NCI-H187 treated with DMSO at 0.1 percent for 48 hours (cell line): ENCODE results near the gene C16orf90.
"Not testable (repeated sequence)": the region's sequence is repeated elsewhere in the genome, so short reads cannot be mapped to it uniquely, and the experiment has no call there.

Experiments
- DNase-seq: peaks from one replicate; lab custom pipeline; 2025; lab: John Stamatoyannopoulos, UW

Gene C16orf90

DNA sequence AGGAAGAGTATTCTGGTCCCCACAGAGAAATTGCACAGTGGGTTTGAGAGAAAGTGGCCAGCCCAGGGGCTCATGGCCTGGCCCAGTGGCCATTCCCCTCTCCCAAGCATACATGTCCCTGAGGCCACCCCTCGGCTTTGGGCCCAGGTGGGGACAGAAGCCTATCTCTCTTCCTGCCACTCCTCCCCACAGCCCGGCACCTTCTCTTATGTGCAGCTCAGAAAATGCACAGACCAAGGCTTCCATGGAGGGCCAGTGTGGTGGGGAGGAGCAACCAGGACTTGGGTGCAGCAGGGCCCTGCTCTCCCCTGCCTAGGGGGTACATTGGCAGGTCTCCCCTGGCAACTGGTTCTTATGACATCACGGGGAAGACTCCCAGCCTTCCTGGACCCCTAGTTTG is at the start of gene C16orf90:
C16orf90 (minus strand) TSS at position 314 of the 400 bp plus-strand sequence; CDS start at position 246, 68 bp downstream.
- no peak for DNase-seq

DNA sequence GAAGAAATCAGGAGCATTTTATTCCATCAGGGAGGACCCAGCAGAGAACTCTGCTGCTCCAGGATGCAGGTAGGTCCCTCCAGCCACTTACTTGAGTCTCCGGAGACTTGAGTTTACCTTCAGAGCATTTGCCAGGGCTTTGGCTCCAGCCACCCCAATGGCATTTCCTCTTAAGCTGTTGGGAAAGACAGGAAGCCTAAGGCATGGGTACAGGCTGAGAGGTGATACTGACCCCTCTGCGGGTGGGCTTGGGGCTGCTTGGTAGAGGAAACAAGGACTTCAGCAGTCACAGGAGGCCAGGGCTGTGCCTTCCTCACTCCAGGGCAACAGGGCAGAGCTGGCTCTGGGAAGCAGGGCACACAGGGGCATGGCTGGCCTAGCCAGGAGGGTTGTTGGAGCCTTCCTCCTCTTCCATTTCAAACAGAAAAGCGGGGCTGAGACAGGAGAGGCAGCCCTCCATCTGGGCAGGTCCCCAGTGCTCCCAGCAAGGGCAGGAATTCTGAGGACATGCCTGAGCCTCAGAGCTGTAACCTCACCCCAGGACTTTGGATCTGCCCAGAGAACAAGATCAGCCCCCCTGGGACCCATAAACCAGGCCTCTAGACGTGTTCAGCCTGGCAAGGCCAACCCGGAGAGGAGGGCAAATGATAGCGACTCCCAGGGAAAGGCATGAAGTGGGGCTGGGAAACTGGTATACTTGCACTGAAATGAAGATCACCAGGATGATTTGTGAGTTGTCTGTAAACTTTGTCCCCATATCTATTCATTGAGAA is 47.5 kb upstream of the C16orf90 start:
- no peak for DNase-seq

DNA sequence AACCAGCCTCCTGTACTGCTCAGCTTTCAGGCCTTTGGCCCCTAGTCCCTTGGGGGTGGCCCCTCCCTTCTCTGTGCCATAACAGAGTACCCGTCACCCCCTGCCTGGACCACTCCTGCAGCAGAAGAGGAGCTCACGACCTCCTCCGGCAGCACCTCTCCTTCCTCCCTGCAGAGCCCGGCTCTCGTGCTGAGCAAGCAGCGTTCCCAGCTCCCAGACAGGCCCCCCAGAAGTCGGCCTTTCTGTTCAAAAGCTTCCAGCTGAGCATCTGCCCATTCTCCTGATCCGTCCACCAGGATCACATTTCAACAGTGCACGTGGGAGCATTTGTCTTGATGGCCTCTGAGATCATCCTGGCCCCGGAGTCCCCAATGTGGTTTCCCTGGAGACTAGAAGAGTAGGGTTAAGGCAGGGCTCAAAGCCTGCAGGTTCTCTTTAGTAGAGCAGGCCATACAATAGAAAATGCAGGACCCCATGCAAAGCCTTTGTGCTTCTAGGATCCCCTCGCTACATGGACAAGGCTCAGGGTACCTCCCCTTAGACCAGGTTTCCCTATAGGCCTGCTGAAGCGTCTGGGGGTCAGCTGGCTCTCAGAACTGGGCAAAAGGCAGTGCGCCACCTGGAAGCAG is 46.4 kb upstream of the C16orf90 start:
- DNase-seq: no peak

DNA sequence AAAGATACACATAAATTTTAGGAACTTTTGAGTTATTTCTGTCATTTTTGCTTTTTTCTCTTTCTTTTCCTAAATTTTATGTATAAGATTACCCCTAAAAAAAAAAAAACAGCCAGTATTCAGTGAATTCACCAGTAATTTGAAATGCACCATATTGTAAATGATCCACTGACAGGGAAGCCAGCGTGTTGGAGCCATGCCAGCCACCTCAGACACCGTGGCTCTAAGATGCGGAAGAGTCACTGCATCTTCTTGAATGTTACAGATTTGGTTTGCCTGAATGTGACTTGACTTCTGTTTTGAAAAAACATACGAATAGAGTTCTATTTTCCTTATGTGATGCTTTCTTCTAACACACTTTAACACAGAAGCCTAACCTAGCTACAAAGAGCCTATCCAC is 42.9 kb upstream of the C16orf90 start:
- no peak for DNase-seq

- DNase-seq: no peak
Observed at GRCh38 chr16:3536851-3537250, 41.6 kb upstream of the C16orf90 start.

DNA sequence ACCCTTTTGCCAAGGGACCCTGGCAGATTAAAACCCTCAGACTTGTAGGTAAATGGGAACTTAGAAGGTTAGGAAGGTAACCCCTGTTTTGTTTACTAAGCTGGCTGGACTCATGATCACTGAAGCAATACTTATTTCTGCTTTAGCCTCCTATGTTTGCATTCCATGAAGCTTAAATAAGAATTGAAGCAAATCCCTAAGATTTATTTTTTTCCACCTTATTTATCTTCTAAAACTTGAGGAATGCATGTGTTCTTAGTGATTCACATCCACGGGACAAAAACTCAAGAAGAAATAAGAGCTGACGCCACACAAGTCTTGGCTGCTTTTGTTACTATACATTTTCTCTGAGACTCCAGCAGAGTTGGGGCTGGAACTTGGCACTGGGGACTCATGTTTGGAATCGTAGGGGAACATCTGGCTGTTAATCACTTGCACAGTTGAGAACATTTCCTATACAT is 41.0 kb upstream of the C16orf90 start:
- no peak for DNase-seq

DNA sequence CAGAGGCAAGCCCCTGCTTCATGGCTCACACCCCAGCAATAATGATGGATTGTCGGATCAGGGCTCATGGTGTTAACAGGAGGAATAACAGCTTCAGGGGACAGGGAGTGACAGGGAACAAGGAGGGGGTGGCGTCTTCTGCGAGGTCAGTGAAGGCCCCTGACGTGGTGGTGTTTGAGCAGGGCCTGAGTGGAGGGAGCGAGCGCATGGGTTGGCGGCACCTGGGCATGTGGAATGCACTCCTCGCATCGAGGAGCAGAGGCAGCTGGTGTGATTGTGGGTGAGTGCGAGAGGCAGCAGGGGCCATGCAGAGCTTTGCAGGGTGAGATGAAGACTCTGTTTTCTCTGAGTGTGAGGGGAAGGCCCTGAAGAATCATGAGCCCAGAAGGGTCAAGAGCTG is 38.8 kb upstream of the C16orf90 start:
- DNase-seq: no peak

- no peak for DNase-seq
Observed at GRCh38 chr16:3532741-3533140, 37.5 kb upstream of the C16orf90 start.

- no peak for DNase-seq
Observed at GRCh38 chr16:3530371-3530914, 35.2 kb upstream of the C16orf90 start.

- no peak for DNase-seq
Observed at GRCh38 chr16:3529175-3529574, 33.9 kb upstream of the C16orf90 start.

GRCh38 chr16:3528406-3528805 is 33.1 kb upstream of the C16orf90 start:
- no peak for DNase-seq

DNA sequence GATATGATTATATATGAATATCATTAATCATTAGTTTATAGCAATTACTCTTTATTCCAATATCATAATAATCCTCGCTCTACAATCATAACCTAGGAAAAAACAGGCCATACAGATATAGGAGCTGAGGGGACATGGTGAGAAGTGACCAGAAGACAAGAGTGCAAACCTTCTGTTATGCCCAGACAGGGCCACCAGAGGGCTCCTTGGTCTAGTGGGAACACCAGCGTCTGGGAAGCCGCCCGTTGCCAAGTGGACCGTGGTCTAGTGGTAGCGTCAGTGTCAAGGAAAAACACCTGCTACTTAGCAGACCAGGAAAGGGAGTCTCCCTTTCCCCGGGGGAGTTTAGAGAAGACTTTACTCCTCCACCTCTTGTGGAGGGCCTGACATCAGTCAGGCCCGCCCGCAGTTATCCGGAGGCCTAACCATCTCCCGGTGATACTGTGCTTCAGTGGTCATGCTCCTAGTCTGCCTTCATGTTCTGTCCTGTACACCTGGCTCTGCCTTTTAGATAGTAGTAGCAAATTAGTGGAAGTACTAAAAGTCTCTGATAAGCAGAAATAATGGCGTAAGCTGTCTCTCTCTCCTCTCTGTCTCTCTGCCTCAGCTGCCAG is 32.0 kb upstream of the C16orf90 start:
- not testable (repeated sequence) for DNase-seq

DNA sequence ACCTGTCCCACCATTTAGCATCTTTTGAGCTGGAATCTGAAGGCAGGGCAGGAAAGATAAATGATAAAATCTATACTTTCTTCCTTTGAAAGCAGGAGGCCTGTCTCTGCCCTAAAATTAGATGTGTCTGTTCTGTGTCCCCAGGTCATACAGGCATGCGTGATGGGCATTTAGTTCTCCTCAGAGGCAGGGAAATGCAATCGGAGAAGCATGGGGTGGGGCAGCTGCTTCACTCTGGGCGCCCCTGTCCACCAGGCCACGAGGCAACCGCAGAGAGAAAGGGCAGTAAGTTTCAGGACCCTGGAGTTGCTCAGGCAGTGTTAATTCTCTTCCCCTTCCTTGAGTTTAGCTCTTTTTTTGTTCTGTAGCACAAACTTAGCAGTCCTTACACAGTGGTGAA is 30.7 kb upstream of the C16orf90 start:
- no peak for DNase-seq

DNA sequence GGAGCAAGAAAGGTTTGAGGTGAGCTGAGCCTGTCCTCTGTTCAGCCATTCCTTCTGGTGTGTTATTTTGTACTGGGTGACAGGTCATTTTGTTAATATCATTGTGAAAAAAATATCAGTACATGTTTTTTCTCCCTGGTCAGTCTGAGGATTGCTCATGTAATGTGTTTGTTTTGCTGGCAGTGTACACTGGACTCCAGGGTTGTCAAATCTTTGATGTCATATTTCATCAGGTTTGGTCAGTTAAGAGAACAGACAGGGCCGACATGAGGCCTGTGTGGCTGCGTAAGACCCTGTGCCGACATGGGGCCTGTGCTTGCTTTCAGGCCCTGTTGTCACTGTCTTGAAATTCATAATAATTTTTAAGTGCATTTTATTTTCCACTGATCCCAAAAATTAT is 28.0 kb upstream of the C16orf90 start:
- DNase-seq: no peak

DNA sequence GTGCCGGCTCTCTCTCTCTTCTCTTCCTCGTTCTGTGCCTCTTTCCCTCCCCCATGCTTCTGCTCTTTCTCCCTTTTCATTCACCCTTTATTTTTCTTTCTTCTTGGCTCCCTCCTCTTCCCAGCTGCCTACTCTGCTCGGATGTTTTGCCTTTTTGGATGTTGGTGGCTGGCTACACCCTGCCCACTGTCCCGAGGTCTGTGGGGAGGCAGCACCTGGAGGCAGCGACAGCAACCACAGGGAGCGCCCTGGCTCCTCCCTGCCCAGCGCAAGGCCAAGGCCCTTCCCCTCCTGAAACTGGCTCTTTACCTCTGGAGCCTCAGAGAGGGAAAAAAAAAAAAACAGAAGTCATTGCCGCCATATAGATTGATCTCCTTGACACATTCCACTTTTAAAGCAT is 25.6 kb upstream of the C16orf90 start:
- no peak for DNase-seq

- no peak for DNase-seq
Observed at GRCh38 chr16:3520413-3520812, 25.1 kb upstream of the C16orf90 start.

DNA sequence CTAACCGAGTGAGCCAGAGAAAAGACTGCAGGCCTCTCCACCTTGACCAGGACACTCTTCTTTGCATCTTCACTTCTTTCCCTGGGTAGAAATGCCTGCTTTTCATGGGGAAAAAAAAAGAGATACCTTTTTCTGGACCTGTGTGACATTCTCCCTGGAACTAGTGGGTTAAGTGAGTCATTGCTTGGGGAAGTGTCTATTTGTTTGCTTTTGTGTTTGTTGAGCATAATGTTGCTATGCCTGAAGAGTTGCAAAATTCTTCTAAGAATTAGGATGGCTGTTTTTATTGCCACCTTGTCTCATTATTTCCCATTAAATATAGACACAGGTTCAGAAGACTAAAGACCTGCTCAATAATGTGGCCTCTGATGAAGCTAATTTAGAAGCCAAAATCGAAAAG is 24.3 kb upstream of the C16orf90 start:
- DNase-seq: no peak

- DNase-seq: no peak
Observed at GRCh38 chr16:3518986-3519348, 23.7 kb upstream of the C16orf90 start.

GRCh38 chr16:3518292-3518985 is 23.1 kb upstream of the C16orf90 start:
- no peak for DNase-seq

- DNase-seq: no peak
Observed at GRCh38 chr16:3515897-3516296, 20.6 kb upstream of the C16orf90 start.

DNA sequence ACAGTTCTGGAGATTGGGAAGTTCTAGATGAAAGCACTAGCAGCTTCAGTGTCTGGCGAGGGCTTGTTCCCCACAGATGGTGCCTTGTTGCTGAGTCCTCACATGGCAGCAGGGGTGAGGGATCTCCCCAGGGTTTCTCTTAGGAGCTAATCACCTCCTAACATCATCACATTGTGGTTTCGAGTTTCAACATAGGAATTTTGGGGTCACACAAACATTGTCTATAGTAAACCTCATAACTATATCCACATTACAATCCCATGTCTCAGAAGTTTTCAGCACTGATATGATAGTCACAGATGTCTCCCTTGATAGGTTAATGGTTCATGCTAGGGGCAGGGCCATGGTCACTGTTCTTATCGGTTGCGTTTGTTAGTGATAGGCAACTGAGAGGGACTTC is 19.3 kb upstream of the C16orf90 start:
- DNase-seq: no peak

GRCh38 chr16:3513892-3514583 is 18.7 kb upstream of the C16orf90 start:
- DNase-seq: no peak
